Keratinocyte (primary cell): ENCODE results near the gene CFAP410. TPM values are rescaled to one million over a fixed set of nuclear protein-coding genes. Genes with fewer than 3 reads are reported as not detected.

Experiments
- DNase-seq: peaks from one replicate; pipeline ENCODE4 v3.0.0-alpha.2; 2011; ENCODE audit warnings: low read depth, missing footprints, low spot score
- FAIRE-seq: peaks from 2 replicates; lab custom pipeline; 2011; peaks lifted over from hg19 to GRCh38; lab: Jason Lieb, UNC
- H2AFZ ChIP-seq: 2 replicates; pipeline ENCODE4 v1.6.0; 2012; ENCODE audit warnings: low read length, control low read depth, inconsistent platforms; ENCODE audit not compliant: control insufficient read depth
- H3K27ac ChIP-seq: 2 replicates; pipeline ENCODE4 v1.5.1; 2011; ENCODE audit warnings: low read length; ENCODE audit not compliant: control insufficient read depth, insufficient read depth
- H3K27me3 ChIP-seq: 3 replicates; pipeline ENCODE4 v1.6.0; 2011; ENCODE audit warnings: low read length; ENCODE audit not compliant: control insufficient read depth, insufficient read depth; ENCODE audit errors: extremely low read depth
- H3K36me3 ChIP-seq, 2 experiments: 2 replicates in 1 of 2; 3 replicates in 1 of 2; pipeline ENCODE4 v1.5.1; 2011; ENCODE audit warnings: low read length in 2 of 2, mild to moderate bottlenecking in 1 of 2; ENCODE audit not compliant: control insufficient read depth in 2 of 2, insufficient read depth in 2 of 2; ENCODE audit errors: extremely low read depth in 1 of 2
- H3K4me1 ChIP-seq: 3 replicates; pipeline ENCODE4 v1.5.1; 2011; ENCODE audit warnings: low read length; ENCODE audit not compliant: control insufficient read depth, insufficient read depth; ENCODE audit errors: extremely low read depth
- H3K4me2 ChIP-seq: 3 replicates; pipeline ENCODE4 v1.6.0; 2011; ENCODE audit warnings: low read depth, low read length; ENCODE audit not compliant: control insufficient read depth, insufficient read depth; ENCODE audit errors: extremely low read depth
- H3K4me3 ChIP-seq, 3 experiments: fragments of 200-600 bp in 1 of 3; sonication (generic) in 1 of 3; 2 replicates in 2 of 3; 3 replicates in 1 of 3; pipeline ENCODE4 v1.5.1; 2011 to 2016; ENCODE audit warnings: low read length in 3 of 3, mild to moderate bottlenecking in 3 of 3, control low read depth in 2 of 3, inconsistent platforms in 1 of 3, low read depth in 1 of 3, mixed read lengths in 1 of 3, mixed run types in 1 of 3, moderate library complexity in 1 of 3; ENCODE audit not compliant: control insufficient read depth in 2 of 3, insufficient read depth in 2 of 3; ENCODE audit errors: extremely low read depth in 1 of 3
- H3K79me2 ChIP-seq: 2 replicates; pipeline ENCODE4 v1.6.0; 2012; ENCODE audit warnings: low read length; ENCODE audit not compliant: control insufficient read depth, insufficient read depth
- H3K9ac ChIP-seq: 3 replicates; pipeline ENCODE4 v1.6.0; 2011; ENCODE audit warnings: low read length; ENCODE audit not compliant: control insufficient read depth, insufficient read depth; ENCODE audit errors: extremely low read depth
- H3K9me1 ChIP-seq: 3 replicates; pipeline ENCODE4 v1.6.0; 2011; ENCODE audit warnings: low read length; ENCODE audit not compliant: control insufficient read depth, insufficient read depth; ENCODE audit errors: extremely low read depth
- H3K9me3 ChIP-seq: 2 replicates; pipeline ENCODE4 v1.5.1; 2012; ENCODE audit warnings: low read depth, low read length; ENCODE audit not compliant: control insufficient read depth
- H4K20me1 ChIP-seq: 3 replicates; pipeline ENCODE4 v1.6.0; 2011; ENCODE audit warnings: low read length; ENCODE audit not compliant: control insufficient read depth, insufficient read depth; ENCODE audit errors: extremely low read depth
- CTCF ChIP-seq, 3 experiments: IDR thresholded peaks in 1 of 3; conservative IDR thresholded peaks in 1 of 3; optimal IDR thresholded peaks in 1 of 3; 2 replicates in 2 of 3; 3 replicates in 1 of 3; pipeline versions ENCODE3 to v1.5.1; 2011; ENCODE audit warnings: low read length in 3 of 3, mild to moderate bottlenecking in 3 of 3, moderate library complexity in 2 of 3, control low read depth in 1 of 3, inconsistent platforms in 1 of 3; ENCODE audit not compliant: insufficient read depth in 2 of 3; ENCODE audit errors: extremely low read depth in 1 of 3
- EZH2 ChIP-seq: IDR thresholded peaks from one replicate; pipeline ENCODE4 v1.6.1; 2012; ENCODE audit warnings: inconsistent platforms, mild to moderate bottlenecking, low read length, moderate library complexity
- dilution Hi-C: fragments of 300-500 bp; cut with MboI; formaldehyde crosslinking; loops from one replicate; pipeline ENCODE4 v1.7.0; 2020; ENCODE audit warnings: low sequenced_read_pairs; ENCODE audit not compliant: extremely low pct_ligation_motif_present
- polyA plus RNA-seq, 5 experiments: library from polyadenylated mRNA; depleted of rRNA in 3 of 5; stranded (reverse) in 3 of 5; stranded (forward) in 1 of 5; unstranded in 1 of 5; fragments of >200 nt; gene quantifications; 1 replicate in 1 of 5; 2 replicates in 3 of 5; 3 replicates in 1 of 5; pipeline versions ENCODE4 v1.2.1 to v1.2.3, GENCODE V29; 2011 to 2012; ENCODE audit warnings: missing spikeins in 2 of 5, low read depth in 1 of 5, low replicate concordance in 1 of 5

The CFAP410 gene
- polyA plus RNA-seq, 1 donor (not counting 4 experiments of a cell fraction or from before 2014, with no cell fraction given), result 2.2 TPM

DNA sequence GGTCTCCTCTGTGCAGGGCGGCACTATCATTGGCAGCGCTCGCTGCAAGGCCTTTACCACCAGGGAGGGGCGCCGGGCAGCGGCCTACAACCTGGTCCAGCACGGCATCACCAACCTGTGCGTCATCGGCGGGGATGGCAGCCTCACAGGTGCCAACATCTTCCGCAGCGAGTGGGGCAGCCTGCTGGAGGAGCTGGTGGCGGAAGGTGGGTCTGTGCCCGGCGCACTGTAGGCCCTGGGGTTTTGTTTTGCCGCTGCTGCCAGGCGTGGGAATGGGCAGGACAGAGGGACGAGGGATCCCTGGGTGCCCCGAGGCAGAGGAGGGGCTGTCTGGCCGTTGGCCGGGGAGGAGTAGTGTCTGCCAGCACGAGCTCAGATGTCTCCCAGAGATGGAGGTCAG lies 27.1 kb downstream of the CFAP410 start:
- H3K4me1 ChIP-seq, result peaks cover 3% of the 10 kb centered on the region
- DNase-seq (no peak), FAIRE-seq (no peak)
- no peak overlapping the region for H3K9ac ChIP-seq
- no peaks in the 10 kb centered on the region for H4K20me1 ChIP-seq
- H3K4me3 ChIP-seq, result no peak overlapping the region
- no peak overlapping the region for H3K27ac ChIP-seq
- H3K79me2 ChIP-seq, result no peaks in the 10 kb centered on the region
- dilution Hi-C loops, result no loop called here
- no peaks in the 10 kb centered on the region for H3K9me1 ChIP-seq
- H3K27me3 ChIP-seq, result no peaks in the 10 kb centered on the region
- no peak for TF ChIP-seq EZH2
- H3K4me2 ChIP-seq, result no peak overlapping the region
- peaks cover 6 to 36% of the 10 kb centered on the region in 2 experiments for H3K36me3 ChIP-seq
- no peak overlapping the region for H2AFZ ChIP-seq
- no peaks in the 10 kb centered on the region for H3K9me3 ChIP-seq

- no peaks in the 10 kb centered on the region for H3K9me3 ChIP-seq
- H4K20me1 ChIP-seq, result no peaks in the 10 kb centered on the region
- no peak overlapping the region for H3K4me2 ChIP-seq
- no peak overlapping the region for H3K27ac ChIP-seq
- no peaks in the 10 kb centered on the region for H3K27me3 ChIP-seq
- no peaks in the 10 kb centered on the region for H3K9me1 ChIP-seq
- peaks cover under 1% of the 10 kb centered on the region for H3K79me2 ChIP-seq
- H3K9ac ChIP-seq, result no peak overlapping the region
- TF ChIP-seq EZH2, result no peak
- no peak for TF ChIP-seq CTCF (optimal IDR thresholded peaks at IDR 0.05 in 1 of 3, IDR thresholded peaks at IDR 0.05 in 1 of 3, conservative IDR thresholded peaks at IDR 0.05 in 1 of 3; ENCODE audit: extremely low read depth in 1 of 3, insufficient read depth in 2 of 3, low read length in 3 of 3)
- H2AFZ ChIP-seq, result no peak overlapping the region
- H3K36me3 ChIP-seq, result peaks cover 0 to 40% of the 10 kb centered on the region in 2 experiments
- H3K4me3 ChIP-seq, result no peak overlapping the region
- DNase-seq (no peak), FAIRE-seq (no peak)
- dilution Hi-C loops, result no loop called here
- peaks cover 3% of the 10 kb centered on the region for H3K4me1 ChIP-seq
Observed at GRCh38 chr21:44310628-44311507, 28.3 kb downstream of the CFAP410 start.
